ENCODE data around the gene ZYX. TPM values are rescaled to one million over a fixed set of nuclear protein-coding genes. Genes with fewer than 3 reads are reported as not detected.

The ZYX gene
- total and polyA plus RNA-seq, 2 of the 13 experiments (the other 11 are each of a cell fraction or from before 2014, with no cell fraction given) = 9.9 to 13.7 TPM

DNA sequence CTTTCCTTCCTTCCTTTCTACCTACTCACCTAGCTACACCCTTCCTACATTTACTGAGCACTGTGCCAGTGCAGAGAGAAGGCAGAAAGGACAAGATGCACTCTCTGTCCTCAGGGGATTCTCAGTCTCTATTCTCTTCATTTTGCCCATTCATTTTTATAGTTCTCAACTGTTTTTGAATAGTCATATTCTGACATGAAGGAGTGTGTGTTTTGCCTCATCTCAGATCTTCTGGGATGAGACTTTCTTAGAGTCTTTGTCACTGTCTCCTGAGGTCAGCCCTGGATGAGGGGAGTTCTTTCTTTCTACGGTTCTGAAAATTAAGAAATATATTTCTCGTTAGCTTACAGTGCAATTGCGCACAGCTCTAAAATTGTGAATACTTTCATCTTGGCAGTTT, 43.9 kb upstream of the ZYX start (continued):
- TF ChIP-seq, protein P1, sequence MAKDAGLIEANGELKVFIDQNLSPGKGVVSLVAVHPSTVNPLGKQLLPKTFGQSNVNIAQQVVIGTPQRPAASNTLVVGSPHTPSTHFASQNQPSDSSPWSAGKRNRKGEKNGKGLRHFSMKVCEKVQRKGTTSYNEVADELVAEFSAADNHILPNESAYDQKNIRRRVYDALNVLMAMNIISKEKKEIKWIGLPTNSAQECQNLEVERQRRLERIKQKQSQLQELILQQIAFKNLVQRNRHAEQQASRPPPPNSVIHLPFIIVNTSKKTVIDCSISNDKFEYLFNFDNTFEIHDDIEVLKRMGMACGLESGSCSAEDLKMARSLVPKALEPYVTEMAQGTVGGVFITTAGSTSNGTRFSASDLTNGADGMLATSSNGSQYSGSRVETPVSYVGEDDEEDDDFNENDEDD (CRISPR knock-in tag; IDR thresholded peaks at IDR 0.05; ENCODE audit: borderline replicate concordance) = no peak
- TF ChIP-seq CBX2 (IDR thresholded peaks at IDR 0.05; ENCODE audit: low read depth, low read length) = no peak
- no peak for TF ChIP-seq CBX2 (CRISPR knock-in tag; IDR thresholded peaks at IDR 0.05; ENCODE audit: low read depth)
- no peak for TF ChIP-seq GTF3A (CRISPR knock-in tag; conservative IDR thresholded peaks at IDR 0.05)
- no peak for TF ChIP-seq SIX4 (CRISPR knock-in tag; IDR thresholded peaks at IDR 0.05)
- no peak for TF ChIP-seq ZFP62 (CRISPR knock-in tag; IDR thresholded peaks at IDR 0.05)

DNA sequence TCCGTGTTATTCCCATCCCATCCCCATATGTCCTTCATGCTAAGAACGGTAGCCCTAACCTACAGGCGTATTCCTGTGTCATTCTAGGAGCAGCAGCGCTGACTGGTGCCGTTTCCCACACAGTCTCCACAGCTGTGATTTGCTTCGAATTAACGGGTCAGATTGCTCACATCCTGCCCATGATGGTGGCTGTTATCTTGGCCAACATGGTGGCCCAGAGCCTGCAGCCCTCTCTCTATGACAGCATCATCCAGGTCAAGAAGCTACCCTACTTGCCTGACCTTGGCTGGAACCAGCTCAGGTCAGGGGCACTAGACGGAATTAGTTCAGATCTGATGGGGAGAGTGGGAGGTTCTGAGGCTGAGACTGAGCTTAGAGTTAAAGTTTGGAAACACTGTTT, 39.3 kb upstream of the ZYX start:
- ChIA-PET CTCF (ENCODE audit: low intra/inter-chr PET ratio, low total read pairs) (no interaction called here), POLR2A (no interaction called here)
- Histone ChIP-seq H3K4me3 (replicated peaks in 1 of 3; ENCODE audit: insufficient read depth in 1 of 3, low read depth in 2 of 3, low read length in 3 of 3) (no peak overlapping the region), H3K27me3 (ENCODE audit: control insufficient read depth in 1 of 2, insufficient read depth in 2 of 2, low read length in 2 of 2) (no peaks in the 10 kb centered on the region), H2AFZ (ENCODE audit: low read length) (no peak overlapping the region), H4K20me1 (ENCODE audit: insufficient read depth, low read length) (no peaks in the 10 kb centered on the region), H3K9me3 (ENCODE audit: low read length) (no peaks in the 10 kb centered on the region), H3K4me2 (ENCODE audit: low read depth, low read length) (no peak overlapping the region), H3K79me2 (ENCODE audit: insufficient read depth, low read length) (no peaks in the 10 kb centered on the region), H3K9ac (ENCODE audit: insufficient read depth, low read depth, low read length) (no peak overlapping the region), H3K27ac (ENCODE audit: extremely low read length, insufficient read depth, low read length) (no peak overlapping the region), H3K36me3 (replicated peaks in 1 of 2; ENCODE audit: control insufficient read depth in 1 of 2, insufficient read depth in 2 of 2, low read length in 2 of 2) (no peaks in the 10 kb centered on the region), H3K4me1 (ENCODE audit: insufficient read depth, low read length) (no peaks in the 10 kb centered on the region)
- WGBS (ENCODE audit: low lambda C conversion rate) = 41% methylated on average over 8 of the region's 8 CpGs
- ATAC-seq (no peak), DNase-seq (ENCODE audit: low spot score) (no peak), FAIRE-seq (no peak)
- in situ Hi-C loops (cut with HindIII; ENCODE audit: extremely low pct_ligation_motif_present, low pct_unique_long_range_greater_than_20kb) (no loop called here), intact Hi-C loops (cut with micrococcal nuclease; ENCODE audit: unreplicated experiment) (no loop called here)
- TF ChIP-seq MAZ (IDR thresholded peaks at IDR 0.05; ENCODE audit: borderline replicate concordance, low read depth, low read length) (no peak), MAZ (CRISPR knock-in tag; IDR thresholded peaks at IDR 0.05; ENCODE audit: low read depth) (no peak), SMARCC2 (IDR thresholded peaks at IDR 0.05) (no peak)
- TF ChIP-seq, protein P2, sequence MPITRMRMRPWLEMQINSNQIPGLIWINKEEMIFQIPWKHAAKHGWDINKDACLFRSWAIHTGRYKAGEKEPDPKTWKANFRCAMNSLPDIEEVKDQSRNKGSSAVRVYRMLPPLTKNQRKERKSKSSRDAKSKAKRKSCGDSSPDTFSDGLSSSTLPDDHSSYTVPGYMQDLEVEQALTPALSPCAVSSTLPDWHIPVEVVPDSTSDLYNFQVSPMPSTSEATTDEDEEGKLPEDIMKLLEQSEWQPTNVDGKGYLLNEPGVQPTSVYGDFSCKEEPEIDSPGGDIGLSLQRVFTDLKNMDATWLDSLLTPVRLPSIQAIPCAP (CRISPR knock-in tag; IDR thresholded peaks at IDR 0.05; ENCODE audit: low read depth) = no peak
- TF ChIP-seq, protein P3, sequence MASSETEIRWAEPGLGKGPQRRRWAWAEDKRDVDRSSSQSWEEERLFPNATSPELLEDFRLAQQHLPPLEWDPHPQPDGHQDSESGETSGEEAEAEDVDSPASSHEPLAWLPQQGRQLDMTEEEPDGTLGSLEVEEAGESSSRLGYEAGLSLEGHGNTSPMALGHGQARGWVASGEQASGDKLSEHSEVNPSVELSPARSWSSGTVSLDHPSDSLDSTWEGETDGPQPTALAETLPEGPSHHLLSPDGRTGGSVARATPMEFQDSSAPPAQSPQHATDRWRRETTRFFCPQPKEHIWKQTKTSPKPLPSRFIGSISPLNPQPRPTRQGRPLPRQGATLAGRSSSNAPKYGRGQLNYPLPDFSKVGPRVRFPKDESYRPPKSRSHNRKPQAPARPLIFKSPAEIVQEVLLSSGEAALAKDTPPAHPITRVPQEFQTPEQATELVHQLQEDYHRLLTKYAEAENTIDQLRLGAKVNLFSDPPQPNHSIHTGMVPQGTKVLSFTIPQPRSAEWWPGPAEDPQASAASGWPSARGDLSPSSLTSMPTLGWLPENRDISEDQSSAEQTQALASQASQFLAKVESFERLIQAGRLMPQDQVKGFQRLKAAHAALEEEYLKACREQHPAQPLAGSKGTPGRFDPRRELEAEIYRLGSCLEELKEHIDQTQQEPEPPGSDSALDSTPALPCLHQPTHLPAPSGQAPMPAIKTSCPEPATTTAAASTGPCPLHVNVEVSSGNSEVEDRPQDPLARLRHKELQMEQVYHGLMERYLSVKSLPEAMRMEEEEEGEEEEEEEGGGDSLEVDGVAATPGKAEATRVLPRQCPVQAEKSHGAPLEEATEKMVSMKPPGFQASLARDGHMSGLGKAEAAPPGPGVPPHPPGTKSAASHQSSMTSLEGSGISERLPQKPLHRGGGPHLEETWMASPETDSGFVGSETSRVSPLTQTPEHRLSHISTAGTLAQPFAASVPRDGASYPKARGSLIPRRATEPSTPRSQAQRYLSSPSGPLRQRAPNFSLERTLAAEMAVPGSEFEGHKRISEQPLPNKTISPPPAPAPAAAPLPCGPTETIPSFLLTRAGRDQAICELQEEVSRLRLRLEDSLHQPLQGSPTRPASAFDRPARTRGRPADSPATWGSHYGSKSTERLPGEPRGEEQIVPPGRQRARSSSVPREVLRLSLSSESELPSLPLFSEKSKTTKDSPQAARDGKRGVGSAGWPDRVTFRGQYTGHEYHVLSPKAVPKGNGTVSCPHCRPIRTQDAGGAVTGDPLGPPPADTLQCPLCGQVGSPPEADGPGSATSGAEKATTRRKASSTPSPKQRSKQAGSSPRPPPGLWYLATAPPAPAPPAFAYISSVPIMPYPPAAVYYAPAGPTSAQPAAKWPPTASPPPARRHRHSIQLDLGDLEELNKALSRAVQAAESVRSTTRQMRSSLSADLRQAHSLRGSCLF (CRISPR knock-in tag; IDR thresholded peaks at IDR 0.05; ENCODE audit: borderline replicate concordance) = no peak
- no TSS peak for BruUV-seq (replicated peaks)

Measured in HepG2 (cell line).